A549 (cell line): Measurements from ENCODE around the gene PITX1. TPM values are rescaled to one million over a fixed set of nuclear protein-coding genes. Genes with fewer than 3 reads are reported as not detected.
A peak's percentile ranks its signal among the peaks of the same experiment; 100 is the strongest.

ENCODE experiments used
- ATAC-seq, 2 experiments: fragments of 200-7000 bp in 1 of 2; fragments of >200 bp in 1 of 2; cut with Nextera tagmentation in 1 of 2; cut with Tn5 transposase in 1 of 2; 3 replicates each; pipeline versions ENCODE4 v1.8.0 to v1.9.1; 2018 to 2020; ENCODE audit warnings: mild to moderate bottlenecking in 1 of 2, moderate library complexity in 1 of 2
- CTCF ChIA-PET: fragments of 300-600 bp; sonication (Branson Sonifier 250); formaldehyde crosslinking; extraction: SDS; loops from one replicate; lab custom pipeline; 2021; ENCODE audit warnings: antibody characterized with exemption, inconsistent platforms; lab: Yijun Ruan, JAX
- POLR2A ChIA-PET: fragments of 350-600 bp; formaldehyde crosslinking; extraction: SDS; loops from one replicate; lab custom pipeline; 2021; ENCODE audit warnings: antibody characterized with exemption, inconsistent platforms; lab: Yijun Ruan, JAX
- DNase-seq, 2 experiments: peaks; one replicate each; pipeline versions ENCODE4 v3.0.0 to v3.0.0-alpha.2; 2011 to 2016; ENCODE audit warnings: low read depth in 1 of 2, low spot score in 1 of 2
- FAIRE-seq: peaks from 2 replicates; lab custom pipeline; 2011; peaks lifted over from hg19 to GRCh38; lab: Jason Lieb, UNC
- H3K27ac ChIP-seq, 2 experiments: fragments of >200 bp; sonication (Bioruptor Twin); formaldehyde crosslinking; 3 replicates each; pipeline ENCODE4 v1.5.1; 2016 to 2017
- H3K4me1 ChIP-seq: fragments of >200 bp; sonication (Bioruptor Twin); formaldehyde crosslinking; 3 replicates; pipeline ENCODE4 v1.6.1; 2016
- H3K4me2 ChIP-seq: fragments of >200 bp; sonication (Bioruptor Twin); formaldehyde crosslinking; 3 replicates; pipeline ENCODE4 v1.6.1; 2016
- H3K4me3 ChIP-seq: fragments of >200 bp; sonication (Bioruptor Twin); formaldehyde crosslinking; 3 replicates; pipeline ENCODE4 v1.5.1; 2016
- H3K9me3 ChIP-seq: fragments of >200 bp; sonication (Bioruptor Twin); formaldehyde crosslinking; 3 replicates; pipeline ENCODE4 v1.6.1; 2016
- CEBPB ChIP-seq, 2 experiments: fragments of >200 bp in 1 of 2; sonication (Bioruptor Twin) in 1 of 2; formaldehyde crosslinking in 1 of 2; IDR thresholded peaks; 2 replicates each; pipeline ENCODE4 v1.6.1; 2012 to 2016
- FOSB ChIP-seq: fragments of 250-450 bp; sonication (Bioruptor Pico); IDR thresholded peaks from 2 replicates; pipeline ENCODE4 v1.5.0; 2020; ENCODE audit warnings: mild to moderate bottlenecking, moderate library complexity
- FOSL2 ChIP-seq, 2 experiments: fragments of 450-650 bp in 1 of 2; fragments of >200 bp in 1 of 2; sonication (Bioruptor Twin) in 1 of 2; formaldehyde crosslinking; IDR thresholded peaks; 2 replicates each; pipeline versions ENCODE4 v1.5.0 to v1.6.1; 2016 to 2020; ENCODE audit warnings: mild to moderate bottlenecking in 1 of 2, moderate library complexity in 1 of 2
- HDAC2 ChIP-seq: fragments of 200-600 bp; sonication (generic); IDR thresholded peaks from 2 replicates; pipeline ENCODE4 v1.6.1; 2016
- HOXA7 ChIP-seq: fragments of 250-450 bp; sonication (Bioruptor Pico); IDR thresholded peaks from 2 replicates; pipeline ENCODE4 v1.5.0; 2020; ENCODE audit warnings: mild to moderate bottlenecking, moderate library complexity
- HOXB5 ChIP-seq: fragments of 250-450 bp; sonication (Bioruptor Pico); IDR thresholded peaks from 2 replicates; pipeline ENCODE4 v1.5.0; 2020; ENCODE audit warnings: mild to moderate bottlenecking, moderate library complexity
- JUN ChIP-seq, 2 experiments: fragments of >200 bp; sonication (Bioruptor Twin); formaldehyde crosslinking; IDR thresholded peaks; 2 replicates in 1 of 2; 3 replicates in 1 of 2; pipeline ENCODE4 v1.6.1; 2016 to 2017
- MAX ChIP-seq: IDR thresholded peaks from 2 replicates; pipeline ENCODE4 v1.6.1; 2012
- MAZ ChIP-seq: fragments of 150-350 bp; IDR thresholded peaks from 2 replicates; pipeline ENCODE4 v1.6.1; 2014; ENCODE audit warnings: antibody characterized with exemption, low read depth, low read length, borderline replicate concordance
- PBX3 ChIP-seq: IDR thresholded peaks from 2 replicates; pipeline ENCODE4 v1.6.1; 2012
- POLR2A ChIP-seq: IDR thresholded peaks from 2 replicates; pipeline ENCODE4 v1.6.1; 2012; ENCODE audit warnings: mild to moderate bottlenecking, low read length
- RAD21 ChIP-seq, 2 experiments: fragments of >200 bp in 1 of 2; sonication (Bioruptor Twin) in 1 of 2; formaldehyde crosslinking in 1 of 2; IDR thresholded peaks in 1 of 2; conservative IDR thresholded peaks in 1 of 2; 2 replicates in 1 of 2; 3 replicates in 1 of 2; pipeline ENCODE4 v1.6.1; 2012 to 2018; ENCODE audit warnings: inconsistent platforms in 1 of 2
- SMC3 ChIP-seq: fragments of >200 bp; sonication (Bioruptor Twin); formaldehyde crosslinking; IDR thresholded peaks from 3 replicates; pipeline ENCODE4 v1.6.1; 2018; ENCODE audit warnings: inconsistent platforms
- SREBF2 ChIP-seq: fragments of 450-650 bp; IDR thresholded peaks from 2 replicates; pipeline ENCODE4 v1.6.1; 2014; ENCODE audit warnings: mild to moderate bottlenecking, moderate library complexity
- USF2 ChIP-seq: fragments of 450-650 bp; IDR thresholded peaks from 2 replicates; pipeline ENCODE4 v1.6.1; 2014; ENCODE audit warnings: antibody characterized with exemption
- ZFP36 ChIP-seq: fragments of 450-650 bp; IDR thresholded peaks from 2 replicates; pipeline ENCODE4 v1.6.1; 2014; ENCODE audit warnings: borderline replicate concordance; ENCODE audit not compliant: partially characterized antibody
- WGBS: methylation state at CpG from one replicate; pipeline ENCODE4 v1.1.6; 2017; ENCODE audit errors: missing lambda C conversion rate; 5-methylcytosine and 5-hydroxymethylcytosine counted together
- polyA plus RNA-seq, 4 experiments: library from polyadenylated mRNA; depleted of rRNA in 3 of 4; stranded (reverse); fragments of >200 nt; fragmentation: RNase III in 1 of 4; extraction: RNeasy Plus Mini Kit Qiagen cat#74134 plus additional on column Dnase treatment in 1 of 4; gene quantifications; 2 replicates in 3 of 4; 3 replicates in 1 of 4; pipeline ENCODE4 v1.2.3, GENCODE V29; 2011 to 2017

PITX1 gene
- polyA plus RNA-seq, 2 of the 4 experiments (the other 2 are of a cell fraction): 11.1 to 16.7 TPM

- POLR2A ChIA-PET: interaction anchor here (1.0 kb wide), 1 partner anchor 8 kb away, joined by 3 read pairs; no protein-coding TSS in a partner anchor
- Histone ChIP-seq H3K27ac (no peak overlapping the region), H3K4me1 (peaks cover 18% of the 10 kb centered on the region; the same call in 2 of the 3 replicates), H3K9me3 (no peaks in the 10 kb centered on the region), H3K4me3 (no peak overlapping the region), H3K4me2 (no peak overlapping the region)
- ATAC-seq: peak; percentile 27 to 64; a peak in 4 of 6 replicates
- CTCF ChIA-PET: interaction anchor here (1.1 to 2.2 kb wide), 7 partner anchors 8 to 360 kb away, joined by 3 to 12 read pairs (median 3); partner anchors contain the start of gene PCBD2
- peak; percentile 35 to 64 for DNase-seq
- TF ChIP-seq POLR2A (no peak), FOSL2 (IDR thresholded peaks at IDR 0.05) (no peak), FOSL2 (CRISPR knock-in tag; IDR thresholded peaks at IDR 0.05) (peak; percentile 70), JUN (IDR thresholded peaks at IDR 0.05) (no peak), FOSB (no peak), PBX3 (0 out of 2 replicates have a peak, but pooled peaks have one; percentile 37)
- 62% methylated on average over 8 of the region's 11 CpGs for WGBS
- FAIRE-seq: no peak
These were observed 8.9 kb downstream of the PITX1 start for GRCh38 chr5:135024956-135025729.

GRCh38 chr5:135020111-135020895, 13.7 kb downstream of the PITX1 start:
- DNase-seq (peak in 1 of 2 experiments; percentile 35), FAIRE-seq (no peak), ATAC-seq (peak; percentile 44 to 73; a peak in 3 of 6 replicates)
- H3K4me1 ChIP-seq: peaks cover 5% of the 10 kb centered on the region; the same call in 2 of the 3 replicates
- ChIA-PET POLR2A (no interaction called here), CTCF (interaction anchor here (1.2 to 2.9 kb wide), 6 partner anchors 100 to 312 kb away, joined by 3 to 13 read pairs (median 6); no protein-coding TSS in a partner anchor)
- WGBS: 80% methylated on average over 15 of the region's 16 CpGs
- no peaks in the 10 kb centered on the region for H3K9me3 ChIP-seq
- no peak overlapping the region for H3K4me2 ChIP-seq
- TF ChIP-seq USF2 (no peak), HOXB5 (CRISPR knock-in tag) (no peak), MAX (no peak), HDAC2 (no peak), HOXA7 (CRISPR knock-in tag) (no peak), ZFP36 (no peak), SREBF2 (no peak), MAZ (no peak)
- no peak overlapping the region for H3K4me3 ChIP-seq
- H3K27ac ChIP-seq: no peak overlapping the region

GRCh38 chr5:135019314-135019713, 14.7 kb downstream of the PITX1 start:
- FAIRE-seq (no peak), ATAC-seq (peak in 1 of 2 experiments; percentile 55; a peak in 1 of 6 replicates), DNase-seq (no peak)
- ChIA-PET POLR2A (no interaction called here), CTCF (interaction anchor here (1.2 to 2.9 kb wide), 5 partner anchors 20 to 313 kb away, joined by 3 to 12 read pairs (median 3); no protein-coding TSS in a partner anchor)
- Histone ChIP-seq H3K4me3 (no peak overlapping the region), H3K4me1 (no peaks in the 10 kb centered on the region), H3K9me3 (no peaks in the 10 kb centered on the region), H3K4me2 (no peak overlapping the region), H3K27ac (no peak overlapping the region)
- 81% methylated on average over 5 of the region's 5 CpGs for WGBS
- TF ChIP-seq USF2 (no peak), CEBPB (IDR thresholded peaks at IDR 0.05) (no peak), RAD21 (conservative IDR thresholded peaks at IDR 0.05 in 1 of 2, IDR thresholded peaks at IDR 0.05 in 1 of 2) (peak; percentile 27 to 47; a peak in 3 of 5 replicates), SMC3 (peak; percentile 13; the same call in 1 of the 3 replicates)
